T-cell (primary cell): ENCODE results near the gene KCNK13. TPM values are rescaled to one million over a fixed set of nuclear protein-coding genes. Genes with fewer than 3 reads are reported as not detected.
"Not testable (repeated sequence)": the region's sequence is repeated elsewhere in the genome, so short reads cannot be mapped to it uniquely, and the experiment has no call there.

Experiments used
- ATAC-seq, 4 experiments: fragments of 200-7000 bp in 3 of 4; fragments of 150-1000 bp in 1 of 4; cut with Tn5 transposase; replicated peaks in 1 of 4; 1 replicate in 3 of 4; 2 replicates in 1 of 4; pipeline ENCODE4 v1.10.0; 2021; ENCODE audit warnings: moderate library complexity in 3 of 4, mild to moderate bottlenecking in 2 of 4, moderate number of reproducible peaks in 1 of 4
- CTCF ChIA-PET, 2 donors: fragments of 300-600 bp; sonication (Branson Sonifier 250); formaldehyde crosslinking; loops; one replicate each; lab custom pipeline; 2022; ENCODE audit warnings: antibody characterized with exemption in 2 of 2; lab: Charles Lee
- POLR2A ChIA-PET, 2 donors: fragments of 300-600 bp; sonication (Branson Sonifier 250); formaldehyde crosslinking; loops; one replicate each; lab custom pipeline; 2022; ENCODE audit warnings: antibody characterized with exemption in 2 of 2; lab: Charles Lee
- DNase-seq, 35 experiments: peaks; one replicate each; pipeline versions ENCODE4 v3.0.0 to v3.0.0-alpha.2; 2013 to 2023
- H3K27ac ChIP-seq: one replicate; pipeline ENCODE4 v1.5.1; 2013; ENCODE audit warnings: low read length
- H3K27me3 ChIP-seq, 2 experiments: replicated peaks in 1 of 2; 1 replicate in 1 of 2; 2 replicates in 1 of 2; pipeline versions ENCODE4 v1.6.1 to v1.7.0; 2013; ENCODE audit warnings: low read length in 1 of 2, mixed read lengths in 1 of 2; ENCODE audit not compliant: control insufficient read depth in 2 of 2, insufficient read depth in 2 of 2; ENCODE audit errors: extremely low read depth in 1 of 2
- H3K36me3 ChIP-seq, 2 donors: 1 replicate in 1 of 2; 2 replicates in 1 of 2; pipeline versions ENCODE4 v1.6.1 to v1.7.0; 2013; ENCODE audit warnings: low read length in 1 of 2; ENCODE audit not compliant: control insufficient read depth in 2 of 2, insufficient read depth in 1 of 2; ENCODE audit errors: extremely low read depth in 1 of 2
- H3K4me1 ChIP-seq, 2 experiments: 1 replicate in 1 of 2; 2 replicates in 1 of 2; pipeline versions ENCODE4 v1.6.1 to v1.7.0; 2013; ENCODE audit warnings: low read length in 2 of 2, mixed read lengths in 1 of 2; ENCODE audit not compliant: insufficient read depth in 2 of 2, control insufficient read depth in 1 of 2; ENCODE audit errors: extremely low read depth in 1 of 2
- H3K4me3 ChIP-seq, 2 donors: 1 replicate in 1 of 2; 2 replicates in 1 of 2; pipeline versions ENCODE4 v1.5.1 to v1.7.0; 2013; ENCODE audit warnings: mild to moderate bottlenecking in 2 of 2, low read length in 1 of 2, moderate library complexity in 1 of 2; ENCODE audit not compliant: control insufficient read depth in 1 of 2; ENCODE audit errors: extremely low read depth in 1 of 2
- H3K9me3 ChIP-seq: 2 replicates; pipeline ENCODE4 v1.7.0; 2013
- H3K27ac Mint-ChIP-seq, 2 donors: one replicate each; pipeline ENCODE4 v1.8.0; 2020 to 2021; ENCODE audit warnings: mild to moderate bottlenecking in 2 of 2, mixed read lengths in 2 of 2
- H3K27me3 Mint-ChIP-seq, 2 donors: one replicate each; pipeline ENCODE4 v1.8.0; 2021 to 2022; ENCODE audit warnings: mixed read lengths in 2 of 2
- H3K36me3 Mint-ChIP-seq: one replicate; pipeline ENCODE4 v1.8.0; 2021; ENCODE audit warnings: mixed read lengths
- H3K4me1 Mint-ChIP-seq, 3 donors: one replicate each; pipeline ENCODE4 v1.8.0; 2020 to 2022; ENCODE audit warnings: mixed read lengths in 3 of 3, mild to moderate bottlenecking in 1 of 3
- H3K4me3 Mint-ChIP-seq, 3 donors: one replicate each; pipeline ENCODE4 v1.8.0; 2020 to 2022; ENCODE audit warnings: mild to moderate bottlenecking in 3 of 3, mixed read lengths in 3 of 3, moderate library complexity in 3 of 3
- H3K9me3 Mint-ChIP-seq, 3 donors: one replicate each; pipeline ENCODE4 v1.8.0; 2020 to 2022; ENCODE audit warnings: mixed read lengths in 3 of 3
- WGBS: methylation state at CpG from one replicate; pipeline ENCODE4 v1.1.5; 2013; ENCODE audit warnings: missing lambda C conversion rate; ENCODE audit not compliant: insufficient coverage; 5-methylcytosine and 5-hydroxymethylcytosine counted together
- total RNA-seq, 35 experiments: library from RNA in 6 of 35; stranded (reverse) in 6 of 35; fragments of 120-200 nt in 1 of 35; gene quantifications; one replicate each; pipeline versions ENCODE4 v1.2.1 to v1.2.4 and lab custom pipeline; 2013 to 2026

KCNK13 gene
- total RNA-seq: not detected
- not detected for total RNA-seq (2013)
- 0 to 0.61 (median 0) reads per million in 29 experiments for total RNA-seq (lab: John Stamatoyannopoulos, UW)

- no peak for ATAC-seq
- H3K27me3 ChIP-seq: peaks cover 8 to 46% of the 10 kb centered on the region in 2 experiments
- WGBS: 2% methylated on average over 39 of the region's 52 CpGs
These were observed at the start of gene KCNK13 for GRCh38 chr14:90061685-90062126. Gene KCNK13, plus strand, starts transcription at chr14:90061994. Its CDS starts 212 bp downstream, at chr14:90062206.

DNA sequence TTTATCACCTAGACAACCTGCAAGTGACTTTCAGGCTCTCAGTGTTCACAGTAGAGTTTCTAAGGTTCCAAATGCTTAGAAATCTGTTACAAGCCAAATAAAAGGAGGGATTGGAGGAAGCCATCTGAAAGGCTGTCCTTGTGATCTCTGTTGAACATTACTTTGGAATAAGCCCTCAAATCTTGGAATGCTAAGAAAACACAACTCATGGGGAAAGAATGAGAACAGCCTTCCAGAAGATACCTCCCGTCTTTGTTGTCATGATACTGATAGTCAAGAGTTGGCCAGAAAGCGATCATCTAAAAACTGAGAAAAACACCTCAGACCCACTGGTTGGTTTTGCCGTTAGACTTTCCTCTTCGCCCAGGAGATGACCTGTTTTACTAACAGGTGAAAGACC lies 44.4 kb upstream of the KCNK13 start:
- Mint-ChIP-seq H3K4me1 (peaks cover 0 to 7% (median 2%) of the 10 kb centered on the region in 3 donors), H3K27me3 (no peaks in the 10 kb centered on the region), H3K4me3 (no peak overlapping the region), H3K36me3 (peaks cover 85% of the 10 kb centered on the region), H3K27ac (no peak overlapping the region), H3K9me3 (no peaks in the 10 kb centered on the region)
- no peak for DNase-seq
- H3K4me1 ChIP-seq: no peaks in the 10 kb centered on the region
- H3K9me3 ChIP-seq: no peaks in the 10 kb centered on the region
- CTCF ChIA-PET: no interaction called here
- ATAC-seq: no peak
- WGBS: 100% methylated on average over 2 of the region's 4 CpGs
- H3K36me3 ChIP-seq: peaks cover 13 to 59% of the 10 kb centered on the region in 2 donors
- no peak overlapping the region for H3K27ac ChIP-seq
- no peak overlapping the region for H3K4me3 ChIP-seq
- POLR2A ChIA-PET: interaction anchor here in 1 of 2 donors (0.6 kb wide), 1 partner anchor 315 kb away, joined by 3 read pairs; no protein-coding TSS in a partner anchor
- no peaks in the 10 kb centered on the region for H3K27me3 ChIP-seq

More at GRCh38 chr14:90061685-90062126, at the start of gene KCNK13:
- DNase-seq: peak in 1 of 35 experiments; percentile 12
- ChIA-PET CTCF (no interaction called here), POLR2A (no interaction called here)
- H3K9me3 ChIP-seq: no peaks in the 10 kb centered on the region
- peak within 1 kb of the TSS; percentile 73 to 89 (median 79) for H3K4me3 Mint-ChIP-seq
- peaks cover 6 to 22% of the 10 kb centered on the region in 2 experiments for H3K4me1 ChIP-seq
- H3K36me3 ChIP-seq: no peaks in the 10 kb centered on the region
- H3K27ac ChIP-seq: no peak within 1 kb of the TSS
- peaks cover 50 to 70% of the 10 kb centered on the region in 2 donors for H3K27me3 Mint-ChIP-seq
- no peaks in the 10 kb centered on the region for H3K9me3 Mint-ChIP-seq
- peaks cover 27 to 29% (median 28%) of the 10 kb centered on the region in 3 donors for H3K4me1 Mint-ChIP-seq
- H3K27ac Mint-ChIP-seq: peak within 1 kb of the TSS in 1 of 2 donors; percentile 30
- peak within 1 kb of the TSS; percentile 35 to 68 for H3K4me3 ChIP-seq
- no peaks in the 10 kb centered on the region for H3K36me3 Mint-ChIP-seq

GRCh38 chr14:90019824-90020523 lies 41.8 kb upstream of the KCNK13 start:
- Mint-ChIP-seq H3K27ac (no peak overlapping the region), H3K4me1 (peaks cover 0 to 7% (median 2%) of the 10 kb centered on the region in 3 donors), H3K9me3 (no peaks in the 10 kb centered on the region), H3K4me3 (no peak overlapping the region), H3K36me3 (peaks cover 86% of the 10 kb centered on the region), H3K27me3 (no peaks in the 10 kb centered on the region)
- WGBS: 96% methylated on average over 8 of the region's 11 CpGs
- no peaks in the 10 kb centered on the region for H3K27me3 ChIP-seq
- H3K36me3 ChIP-seq: peaks cover 6 to 71% of the 10 kb centered on the region in 2 donors
- ChIA-PET POLR2A (no interaction called here), CTCF (no interaction called here)
- H3K27ac ChIP-seq: no peak overlapping the region
- H3K9me3 ChIP-seq: no peaks in the 10 kb centered on the region
- H3K4me3 ChIP-seq: no peak overlapping the region
- no peaks in the 10 kb centered on the region for H3K4me1 ChIP-seq
- ATAC-seq (no peak), DNase-seq (no peak)

DNA sequence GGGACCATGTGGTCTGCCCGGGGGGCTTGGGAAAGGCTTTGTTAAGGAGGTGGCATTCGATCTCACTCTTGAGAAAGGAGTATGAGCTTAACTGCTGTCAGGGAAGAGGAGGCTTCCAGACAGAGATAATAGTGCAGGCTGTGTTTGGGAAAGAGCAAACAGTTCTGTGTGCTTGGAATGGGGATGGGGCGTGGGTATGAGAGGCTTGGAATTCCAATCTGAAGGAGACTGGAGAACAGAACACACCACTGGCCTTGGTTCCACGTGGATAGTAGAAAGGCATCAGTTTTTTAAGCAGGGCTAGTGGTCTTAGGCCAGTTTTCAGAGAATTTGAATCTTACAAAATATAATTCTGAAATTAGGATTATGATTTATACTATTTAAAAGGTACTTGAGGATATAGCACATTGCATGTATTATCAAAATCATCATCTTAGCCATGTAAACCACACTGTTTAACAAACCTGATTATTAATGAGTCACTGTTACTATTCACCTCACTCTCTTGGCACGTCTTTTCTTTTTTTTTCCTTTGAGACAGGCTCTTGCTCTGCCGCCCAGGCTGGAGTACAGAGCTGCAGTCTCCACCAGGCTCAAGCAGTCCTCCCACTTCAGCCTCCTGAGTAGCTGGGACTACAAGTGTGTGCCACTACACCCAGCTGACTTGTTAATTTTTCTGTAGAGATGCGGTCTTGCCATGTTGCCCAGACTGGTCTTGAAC lies 38.5 kb upstream of the KCNK13 start:
- Mint-ChIP-seq H3K27ac (no peak overlapping the region), H3K4me1 (peaks cover 0 to 7% (median 2%) of the 10 kb centered on the region in 3 donors), H3K4me3 (no peak overlapping the region), H3K36me3 (peaks cover 82% of the 10 kb centered on the region), H3K9me3 (no peaks in the 10 kb centered on the region), H3K27me3 (no peaks in the 10 kb centered on the region)
- H3K9me3 ChIP-seq: no peaks in the 10 kb centered on the region
- WGBS: 93% methylated on average over 6 of the region's 7 CpGs
- no peaks in the 10 kb centered on the region for H3K27me3 ChIP-seq
- no peak overlapping the region for H3K27ac ChIP-seq
- ChIA-PET CTCF (interaction anchor here in 1 of 2 donors (0.5 kb wide), 1 partner anchor 23 kb away, joined by 8 read pairs; no protein-coding TSS in a partner anchor), POLR2A (no interaction called here)
- no peak for ATAC-seq
- H3K36me3 ChIP-seq: peaks cover 3 to 72% of the 10 kb centered on the region in 2 donors
- H3K4me3 ChIP-seq: no peak overlapping the region
- H3K4me1 ChIP-seq: no peaks in the 10 kb centered on the region
- no peak for DNase-seq

DNA sequence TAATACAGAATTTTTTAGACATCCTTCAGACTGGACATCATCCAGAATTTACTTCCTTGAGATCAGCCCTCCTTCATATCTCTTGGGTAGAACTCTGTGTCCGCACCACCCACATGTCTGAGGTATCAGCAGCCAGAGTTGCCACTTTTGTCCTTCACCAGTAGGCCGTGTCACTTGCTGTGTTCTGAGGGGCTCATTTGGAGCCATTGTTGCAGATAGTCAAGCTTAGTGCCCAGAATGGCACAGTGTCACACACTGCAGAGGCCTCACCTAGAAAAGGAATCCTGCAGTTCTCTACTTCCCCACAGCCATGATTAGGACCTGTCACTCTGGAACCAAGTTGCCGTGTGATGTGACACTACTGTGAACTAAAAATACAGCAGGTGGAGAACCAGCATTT lies 36.9 kb upstream of the KCNK13 start:
- Histone ChIP-seq H3K27me3 (no peaks in the 10 kb centered on the region), H3K4me1 (no peaks in the 10 kb centered on the region), H3K27ac (no peak overlapping the region), H3K9me3 (no peaks in the 10 kb centered on the region), H3K4me3 (no peak overlapping the region), H3K36me3 (peaks cover 3 to 64% of the 10 kb centered on the region in 2 donors)
- no peaks in the 10 kb centered on the region for H3K27me3 Mint-ChIP-seq
- H3K27ac Mint-ChIP-seq: no peak overlapping the region
- H3K36me3 Mint-ChIP-seq: peaks cover 72% of the 10 kb centered on the region
- WGBS: 94% methylated on average over 3 of the region's 3 CpGs
- ATAC-seq (no peak), DNase-seq (no peak)
- CTCF ChIA-PET: no interaction called here
- peaks cover 0 to 2% (median under 1%) of the 10 kb centered on the region in 3 donors for H3K4me1 Mint-ChIP-seq
- H3K4me3 Mint-ChIP-seq: no peak overlapping the region
- POLR2A ChIA-PET: no interaction called here
- no peaks in the 10 kb centered on the region for H3K9me3 Mint-ChIP-seq

- H3K9me3 ChIP-seq, POLR2A ChIA-PET, H3K4me3 ChIP-seq, CTCF ChIA-PET, H3K27ac Mint-ChIP-seq, ATAC-seq, H3K27ac ChIP-seq, H3K4me1 ChIP-seq, H3K9me3 Mint-ChIP-seq, DNase-seq, H3K4me1 Mint-ChIP-seq, H3K27me3 ChIP-seq, H3K4me3 Mint-ChIP-seq, H3K27me3 Mint-ChIP-seq: not testable (repeated sequence)
- WGBS: no CpG with 5 or more reads among the region's 4 CpGs
- H3K36me3 ChIP-seq: peaks cover 3 to 61% of the 10 kb centered on the region in 2 donors
- peaks cover 66% of the 10 kb centered on the region for H3K36me3 Mint-ChIP-seq
These were observed 35.2 kb upstream of the KCNK13 start for GRCh38 chr14:90026608-90027007.
